IMR-90 (cell line): ENCODE results near the gene SSBP3. TPM values are rescaled to one million over a fixed set of nuclear protein-coding genes. Genes with fewer than 3 reads are reported as not detected.

Experiments
- ATAC-seq: fragments of 200-7000 bp; cut with Tn5 transposase; 2 replicates; pipeline ENCODE4 v1.9.1; 2020; ENCODE audit warnings: low read depth, mild to moderate bottlenecking, moderate library complexity
- BruUV-seq: library from RNA; stranded (reverse); fragments of 400-500 nt; replicated peaks from 2 replicates; lab custom pipeline; 2021; lab: Mats Ljungman, UMichigan
- CTCF ChIA-PET: fragments of 300-600 bp; formaldehyde crosslinking; extraction: SDS; loops from one replicate; lab custom pipeline; 2021; ENCODE audit warnings: antibody characterized with exemption; lab: Yijun Ruan, JAX
- POLR2A ChIA-PET: fragments of 300-600 bp; sonication (Branson Sonifier 250); formaldehyde crosslinking; loops from one replicate; lab custom pipeline; 2022; ENCODE audit warnings: antibody characterized with exemption; ENCODE audit not compliant: unreplicated experiment; lab: Charles Lee
- DNase-seq: peaks from one replicate; pipeline ENCODE4 v3.0.0; 2013
- H2AFZ ChIP-seq: replicated peaks from 2 replicates; pipeline ENCODE3; 2013; ENCODE audit warnings: low read length, mild to moderate bottlenecking; ENCODE audit not compliant: poor library complexity
- H2AK5ac ChIP-seq: 2 replicates; pipeline ENCODE4 v1.6.1; 2013; ENCODE audit warnings: low read depth, low read length, inconsistent platforms
- H2AK9ac ChIP-seq: replicated peaks from 2 replicates; pipeline ENCODE3; 2013; ENCODE audit warnings: mild to moderate bottlenecking, low read depth, low read length, moderate library complexity; ENCODE audit not compliant: poor library complexity
- H2BK120ac ChIP-seq: 2 replicates; pipeline ENCODE4 v1.6.1; 2013; ENCODE audit warnings: low read depth, low read length, inconsistent platforms
- H2BK15ac ChIP-seq: 3 replicates; pipeline ENCODE4 v1.6.1; 2013; ENCODE audit warnings: low read depth, low read length, inconsistent platforms
- H2BK20ac ChIP-seq: 2 replicates; pipeline ENCODE4 v1.6.1; 2013; ENCODE audit warnings: low read depth, mild to moderate bottlenecking, inconsistent platforms, low read length, moderate library complexity
- H2BK5ac ChIP-seq: 2 replicates; pipeline ENCODE4 v1.6.1; 2013; ENCODE audit warnings: mild to moderate bottlenecking, low read depth, low read length, inconsistent platforms; ENCODE audit not compliant: poor library complexity, severe bottlenecking
- H3K14ac ChIP-seq: replicated peaks from 2 replicates; pipeline ENCODE4 v1.6.1; 2013; ENCODE audit warnings: low read depth, low read length, inconsistent platforms
- H3K18ac ChIP-seq: 2 replicates; pipeline ENCODE4 v1.6.1; 2013; ENCODE audit warnings: low read depth, low read length, control low read depth
- H3K23ac ChIP-seq: 2 replicates; pipeline ENCODE4 v1.6.1; 2013; ENCODE audit warnings: low read depth, low read length, inconsistent platforms
- H3K27ac ChIP-seq: 2 replicates; pipeline ENCODE4 v1.5.1; 2013; ENCODE audit warnings: mild to moderate bottlenecking, control low read depth, low read length; ENCODE audit not compliant: insufficient read depth
- H3K27me3 ChIP-seq: 2 replicates; pipeline ENCODE4 v1.6.1; 2013; ENCODE audit warnings: low read length; ENCODE audit not compliant: control insufficient read depth, insufficient read depth
- H3K36me3 ChIP-seq: 2 replicates; pipeline ENCODE4 v1.6.1; 2013; ENCODE audit warnings: low read length, mixed read lengths; ENCODE audit not compliant: control insufficient read depth, insufficient read depth
- H3K4ac ChIP-seq: 2 replicates; pipeline ENCODE4 v1.6.1; 2013; ENCODE audit warnings: low read depth, low read length, inconsistent platforms
- H3K4me1 ChIP-seq: 2 replicates; pipeline ENCODE4 v1.6.1; 2013; ENCODE audit warnings: low read length, mixed read lengths; ENCODE audit not compliant: control insufficient read depth, insufficient read depth
- H3K4me2 ChIP-seq: 2 replicates; pipeline ENCODE4 v1.6.1; 2013; ENCODE audit warnings: low read depth, mild to moderate bottlenecking, control low read depth, low read length, moderate library complexity
- H3K4me3 ChIP-seq: 2 replicates; pipeline ENCODE4 v1.5.1; 2013; ENCODE audit warnings: low read depth, mild to moderate bottlenecking, control low read depth, low read length, moderate library complexity; ENCODE audit not compliant: insufficient read depth
- H3K56ac ChIP-seq: 2 replicates; pipeline ENCODE4 v1.6.1; 2013; ENCODE audit warnings: low read length, inconsistent platforms; ENCODE audit not compliant: insufficient read depth; ENCODE audit errors: extremely low read depth
- H3K79me1 ChIP-seq, 2 experiments: 2 replicates each; pipeline ENCODE4 v1.6.1; 2013; ENCODE audit warnings: low read length in 2 of 2, inconsistent platforms in 1 of 2, low read depth in 1 of 2
- H3K9ac ChIP-seq: 2 replicates; pipeline ENCODE4 v1.6.1; 2013; ENCODE audit warnings: low read depth, low read length, control low read depth
- H3K9me1 ChIP-seq: 2 replicates; pipeline ENCODE4 v1.6.1; 2013; ENCODE audit warnings: low read length, inconsistent platforms; ENCODE audit not compliant: insufficient read depth
- H3K9me3 ChIP-seq: 2 replicates; pipeline ENCODE4 v1.6.1; 2013; ENCODE audit warnings: low read length; ENCODE audit not compliant: control insufficient read depth, insufficient read depth
- H4K20me1 ChIP-seq: 2 replicates; pipeline ENCODE4 v1.6.1; 2013; ENCODE audit warnings: low read length, inconsistent platforms; ENCODE audit not compliant: insufficient read depth
- H4K5ac ChIP-seq: 2 replicates; pipeline ENCODE4 v1.6.1; 2013; ENCODE audit warnings: mild to moderate bottlenecking, low read depth, low read length, control low read depth
- H4K8ac ChIP-seq, 2 experiments: 2 replicates each; pipeline ENCODE4 v1.6.1; 2013; ENCODE audit warnings: low read depth in 2 of 2, low read length in 2 of 2, control low read depth in 1 of 2, inconsistent platforms in 1 of 2
- H4K91ac ChIP-seq: 2 replicates; pipeline ENCODE4 v1.6.1; 2013; ENCODE audit warnings: low read depth, low read length, inconsistent platforms; ENCODE audit not compliant: insufficient read depth
- CEBPB ChIP-seq: IDR thresholded peaks from 2 replicates; pipeline ENCODE4 v1.6.1; 2012; ENCODE audit warnings: low read depth, low read length, improper control_type of control experiment
- FOS ChIP-seq: fragments of 150-350 bp; IDR thresholded peaks from 2 replicates; pipeline ENCODE4 v1.6.1; 2016; ENCODE audit warnings: low read depth, low read length
- MAFK ChIP-seq: IDR thresholded peaks from 2 replicates; pipeline ENCODE4 v1.6.1; 2012; ENCODE audit warnings: low read depth, low read length, improper control_type of control experiment
- SMC3 ChIP-seq: fragments of 150-350 bp; IDR thresholded peaks from 2 replicates; pipeline ENCODE4 v1.6.1; 2016; ENCODE audit warnings: low read depth, mild to moderate bottlenecking, antibody characterized with exemption, low read length, moderate library complexity
- WGBS, 2 experiments: methylation state at CpG; one replicate each; pipeline versions ENCODE4 v1.1.5 to v1.1.7; 2013; ENCODE audit warnings: missing lambda C conversion rate in 2 of 2; ENCODE audit not compliant: insufficient read length in 1 of 2; ENCODE audit errors: extremely low coverage in 2 of 2; 5-methylcytosine and 5-hydroxymethylcytosine counted together
- dilution Hi-C: fragments of 300-500 bp; cut with HindIII; formaldehyde crosslinking; loops from one replicate; pipeline ENCODE4 v1.14.3; 2018; ENCODE audit warnings: low sequenced_read_pairs; ENCODE audit not compliant: unreplicated experiment
- in situ Hi-C: fragments of 300-500 bp; cut with MboI; formaldehyde crosslinking; loops from 3 replicates; pipeline ENCODE4 v1.14.3; 2019; ENCODE audit warnings: low sequenced_read_pairs, inconsistent platforms, mixed read lengths
- intact Hi-C: fragments of 100-400 bp; cut with micrococcal nuclease; formaldehyde crosslinking; loops from 2 replicates; pipeline ENCODE4 v1.10.0; 2022
- polyA plus RNA-seq, 3 experiments: library from polyadenylated mRNA; depleted of rRNA; stranded (reverse); fragments of >200 nt; gene quantifications; 2 replicates each; pipeline ENCODE4 v1.2.3, GENCODE V29; 2012; ENCODE audit warnings: low replicate concordance in 1 of 3
- total RNA-seq: library from RNA; depleted of rRNA; stranded (reverse); fragments of >200 nt; gene quantifications from 2 replicates; pipeline ENCODE4 v1.2.3, GENCODE V29; 2012
- TF ChIP-seq, protein P1 (sequence below): conservative IDR thresholded peaks from 2 replicates; pipeline ENCODE4 v1.5.1; 2012; ENCODE audit warnings: mild to moderate bottlenecking, low read depth, low read length, improper control_type of control experiment
- TF ChIP-seq, protein P2 (sequence below): fragments of 150-350 bp; IDR thresholded peaks from 2 replicates; pipeline ENCODE4 v1.6.1; 2016; ENCODE audit warnings: low read depth, mild to moderate bottlenecking, low read length, moderate library complexity, borderline replicate concordance

The SSBP3 gene
- total and polyA plus RNA-seq, 2 of the 4 experiments (the other 2 are of a cell fraction): 10.9 to 39.6 TPM

GRCh38 chr1:54436826-54437225, 30.6 kb upstream of the SSBP3 start:
- dilution Hi-C loops (no loop called here), intact Hi-C loops (no loop called here), in situ Hi-C loops (no loop called here)
- Histone ChIP-seq H3K9me3 (no peaks in the 10 kb centered on the region), H2AK5ac (no peak overlapping the region), H2AFZ (no peak overlapping the region), H3K4ac (no peak overlapping the region), H3K9me1 (no peaks in the 10 kb centered on the region), H2BK15ac (no peak overlapping the region), H3K14ac (no peak overlapping the region), H2BK5ac (no peak overlapping the region), H3K36me3 (no peaks in the 10 kb centered on the region), H3K18ac (no peak overlapping the region), H3K79me1 (no peaks in the 10 kb centered on the region), H3K23ac (no peak overlapping the region), H3K4me2 (no peak overlapping the region), H4K5ac (no peak overlapping the region), H4K20me1 (no peaks in the 10 kb centered on the region), H2BK120ac (no peak overlapping the region), H4K91ac (no peak overlapping the region), H2AK9ac (no peak overlapping the region), H3K9ac (no peak overlapping the region), H4K8ac (no peak overlapping the region), H3K4me1 (no peaks in the 10 kb centered on the region), H3K27me3 (peaks cover 2% of the 10 kb centered on the region; the same call in 1 of the 2 replicates), H3K4me3 (no peak overlapping the region), H2BK20ac (no peak overlapping the region), H3K56ac (no peak overlapping the region), H3K27ac (no peak overlapping the region)
- BruUV-seq: no TSS peak
- no peak for DNase-seq
- ChIA-PET CTCF (no interaction called here), POLR2A (no interaction called here)
- ATAC-seq: no peak
- TF ChIP-seq MAFK: no peak
- TF ChIP-seq FOS: no peak
- TF ChIP-seq, protein P1, sequence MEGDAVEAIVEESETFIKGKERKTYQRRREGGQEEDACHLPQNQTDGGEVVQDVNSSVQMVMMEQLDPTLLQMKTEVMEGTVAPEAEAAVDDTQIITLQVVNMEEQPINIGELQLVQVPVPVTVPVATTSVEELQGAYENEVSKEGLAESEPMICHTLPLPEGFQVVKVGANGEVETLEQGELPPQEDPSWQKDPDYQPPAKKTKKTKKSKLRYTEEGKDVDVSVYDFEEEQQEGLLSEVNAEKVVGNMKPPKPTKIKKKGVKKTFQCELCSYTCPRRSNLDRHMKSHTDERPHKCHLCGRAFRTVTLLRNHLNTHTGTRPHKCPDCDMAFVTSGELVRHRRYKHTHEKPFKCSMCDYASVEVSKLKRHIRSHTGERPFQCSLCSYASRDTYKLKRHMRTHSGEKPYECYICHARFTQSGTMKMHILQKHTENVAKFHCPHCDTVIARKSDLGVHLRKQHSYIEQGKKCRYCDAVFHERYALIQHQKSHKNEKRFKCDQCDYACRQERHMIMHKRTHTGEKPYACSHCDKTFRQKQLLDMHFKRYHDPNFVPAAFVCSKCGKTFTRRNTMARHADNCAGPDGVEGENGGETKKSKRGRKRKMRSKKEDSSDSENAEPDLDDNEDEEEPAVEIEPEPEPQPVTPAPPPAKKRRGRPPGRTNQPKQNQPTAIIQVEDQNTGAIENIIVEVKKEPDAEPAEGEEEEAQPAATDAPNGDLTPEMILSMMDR: no peak
- TF ChIP-seq, protein P2, sequence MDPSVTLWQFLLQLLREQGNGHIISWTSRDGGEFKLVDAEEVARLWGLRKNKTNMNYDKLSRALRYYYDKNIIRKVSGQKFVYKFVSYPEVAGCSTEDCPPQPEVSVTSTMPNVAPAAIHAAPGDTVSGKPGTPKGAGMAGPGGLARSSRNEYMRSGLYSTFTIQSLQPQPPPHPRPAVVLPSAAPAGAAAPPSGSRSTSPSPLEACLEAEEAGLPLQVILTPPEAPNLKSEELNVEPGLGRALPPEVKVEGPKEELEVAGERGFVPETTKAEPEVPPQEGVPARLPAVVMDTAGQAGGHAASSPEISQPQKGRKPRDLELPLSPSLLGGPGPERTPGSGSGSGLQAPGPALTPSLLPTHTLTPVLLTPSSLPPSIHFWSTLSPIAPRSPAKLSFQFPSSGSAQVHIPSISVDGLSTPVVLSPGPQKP: no peak
- no peak for TF ChIP-seq SMC3
- no peak for TF ChIP-seq CEBPB
- 83% methylated on average over 2 of the region's 5 CpGs; no CpG with 5 or more reads in 1 of the 2 experiments for WGBS, 2 experiments
